ENCODE results near the gene ZBED1.
"Not testable (repeated sequence)": the region's sequence is repeated elsewhere in the genome, so short reads cannot be mapped to it uniquely, and the experiment has no call there.

ZBED1 gene

DNA sequence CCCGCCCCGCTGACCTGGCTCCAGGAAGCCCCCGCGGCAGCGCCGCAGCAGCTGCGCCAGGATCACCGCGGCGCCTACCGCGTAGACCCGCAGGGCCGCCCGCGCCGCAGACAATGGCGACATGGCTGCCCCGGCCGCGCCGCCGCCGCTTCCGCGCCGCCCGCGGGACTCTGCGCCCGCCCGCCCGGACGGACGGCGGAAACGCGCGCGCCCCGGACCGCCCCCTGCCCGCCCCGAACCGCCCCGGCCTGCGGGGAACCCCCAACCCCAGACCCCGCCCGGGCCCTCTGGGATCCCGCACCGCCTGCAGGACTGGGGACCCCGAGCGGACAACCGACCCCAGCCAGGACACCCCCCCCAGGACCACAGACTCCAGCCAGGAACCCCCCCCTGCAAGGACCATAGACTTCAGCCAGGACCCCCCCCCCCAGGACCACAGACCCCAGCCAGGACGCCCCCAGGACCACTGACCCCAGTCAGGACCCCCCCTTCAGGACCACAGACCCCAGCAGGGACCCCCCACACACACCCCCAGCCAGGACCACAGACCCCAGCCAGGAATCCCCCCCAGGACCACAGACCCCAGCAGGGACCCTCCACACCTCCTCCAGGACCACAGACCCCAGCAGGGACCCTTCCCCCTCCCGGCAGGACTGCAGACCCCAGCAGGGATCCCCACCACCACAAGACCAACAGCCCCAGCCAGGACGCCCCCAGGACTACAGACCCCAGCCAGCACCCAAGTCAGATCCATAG lies at the start of gene ZBED1, which contains the start of gene DHRSX:
TSS of gene ZBED1 (minus strand) at position 174 of the 756 bp plus-strand sequence. CDS start 10,257 bp downstream, outside the sequence.
TSS of gene DHRSX (minus strand) at position 174 of the 756 bp plus-strand sequence. CDS start at position 123, 51 bp downstream.
- DNase-seq = no peak

DNA sequence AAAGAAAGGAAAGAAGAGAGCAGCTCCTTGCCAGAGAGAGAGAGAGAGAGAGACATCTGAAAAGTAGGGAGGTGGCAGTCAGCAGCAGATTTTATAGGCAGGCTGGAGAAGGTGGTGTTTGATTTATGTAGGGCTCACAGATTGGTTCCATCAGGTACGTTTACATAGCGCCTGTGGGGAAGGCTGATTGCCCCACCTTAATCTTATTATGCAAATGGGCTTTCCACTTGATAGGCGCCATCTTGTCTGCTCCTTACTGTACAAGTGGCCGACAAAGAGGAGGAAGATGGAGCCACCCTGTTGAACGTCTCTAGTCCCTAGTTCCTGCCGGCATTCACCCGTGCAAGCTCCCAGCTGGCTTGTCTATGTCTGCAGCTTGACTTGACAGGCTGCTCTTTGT lies 49.1 kb upstream of the ZBED1 start:
- peak; percentile 7 for DNase-seq

DNA sequence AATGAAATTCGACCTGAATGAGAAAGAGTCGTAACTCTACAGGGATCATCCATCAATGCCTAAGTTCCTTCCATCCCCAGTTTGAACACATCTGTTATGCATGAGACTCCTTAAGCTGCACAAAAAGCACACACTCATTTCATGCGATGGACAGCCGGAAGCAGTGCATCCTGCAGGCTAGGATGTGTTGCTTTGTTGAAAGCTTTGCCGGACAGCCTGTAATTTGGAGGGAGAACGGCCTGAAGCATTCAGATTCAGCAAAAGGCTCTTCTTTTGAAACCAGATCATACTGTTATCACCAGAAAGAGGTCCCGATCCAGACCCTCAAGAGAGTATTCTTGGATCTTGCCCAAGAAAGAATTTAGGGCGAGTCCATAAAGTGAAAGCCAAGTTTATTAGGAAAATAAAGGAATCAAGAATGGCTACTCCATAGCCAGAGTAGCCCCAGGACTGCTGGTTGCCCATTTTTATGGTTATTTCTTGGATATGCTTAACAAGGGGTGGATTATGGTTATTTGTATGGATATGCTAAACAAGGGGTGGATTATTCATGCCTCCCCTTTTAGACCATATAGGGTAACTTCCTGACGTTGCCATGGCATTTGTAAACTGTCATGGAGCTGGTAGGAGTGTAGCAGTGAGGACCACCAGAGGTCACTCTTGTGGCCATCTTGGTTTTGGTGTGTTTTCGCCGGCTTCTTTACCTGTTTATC lies 48.1 kb upstream of the ZBED1 start:
- no peak for DNase-seq

GRCh38 chrX:2547736-2548135 lies 47.0 kb upstream of the ZBED1 start:
- no peak for DNase-seq

DNA sequence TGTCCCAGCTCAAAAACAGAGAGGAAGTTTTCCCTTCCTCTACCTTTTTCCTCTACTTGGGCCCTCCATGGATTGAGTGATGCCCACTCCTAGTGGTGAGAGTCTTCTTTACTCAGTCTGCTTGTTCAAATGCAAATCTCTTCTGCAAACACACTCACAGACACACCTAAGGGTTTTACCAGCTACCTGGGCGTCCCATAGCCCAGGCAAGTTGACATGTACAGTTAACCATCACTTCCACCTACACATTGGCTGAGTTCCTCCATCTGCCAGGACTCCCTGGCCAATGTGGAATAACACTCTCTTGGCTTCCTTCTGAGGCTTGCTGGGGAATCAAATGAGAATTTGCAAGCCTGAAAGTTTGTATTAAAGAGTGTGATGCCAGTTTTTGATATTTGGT lies 45.7 kb upstream of the ZBED1 start:
- no peak for DNase-seq

GRCh38 chrX:2545144-2545543 lies 44.4 kb upstream of the ZBED1 start:
- no peak for DNase-seq

GRCh38 chrX:2542826-2543521 lies 42.2 kb upstream of the ZBED1 start:
- DNase-seq = no peak

- no peak for DNase-seq
Observed at GRCh38 chrX:2541603-2542002, 40.8 kb upstream of the ZBED1 start.

- no peak for DNase-seq
Observed at GRCh38 chrX:2540426-2540947, 39.7 kb upstream of the ZBED1 start.

- DNase-seq = no peak
Observed at GRCh38 chrX:2539586-2539985, 38.8 kb upstream of the ZBED1 start.

- DNase-seq = no peak
Observed at GRCh38 chrX:2538031-2538757, 37.4 kb upstream of the ZBED1 start.

DNA sequence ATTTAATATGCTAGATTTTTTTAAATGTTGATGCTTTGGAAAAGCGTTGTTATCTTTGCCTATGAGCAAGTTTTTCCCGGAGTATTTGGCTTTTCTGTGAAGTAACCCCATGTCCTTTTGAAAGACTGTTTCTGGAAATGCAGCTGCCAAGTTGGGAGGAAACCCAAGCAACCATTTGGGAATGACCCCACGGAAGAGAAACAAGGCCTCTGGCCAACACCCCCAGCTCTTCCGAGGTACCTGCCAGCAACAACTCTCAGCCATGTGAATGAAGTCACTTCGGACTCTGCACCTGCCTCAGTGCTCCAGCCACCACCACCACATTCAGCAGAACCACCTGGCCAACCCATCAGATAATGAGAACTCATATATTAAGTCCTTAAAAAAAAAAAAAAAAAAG lies 36.2 kb upstream of the ZBED1 start:
- no peak for DNase-seq

DNA sequence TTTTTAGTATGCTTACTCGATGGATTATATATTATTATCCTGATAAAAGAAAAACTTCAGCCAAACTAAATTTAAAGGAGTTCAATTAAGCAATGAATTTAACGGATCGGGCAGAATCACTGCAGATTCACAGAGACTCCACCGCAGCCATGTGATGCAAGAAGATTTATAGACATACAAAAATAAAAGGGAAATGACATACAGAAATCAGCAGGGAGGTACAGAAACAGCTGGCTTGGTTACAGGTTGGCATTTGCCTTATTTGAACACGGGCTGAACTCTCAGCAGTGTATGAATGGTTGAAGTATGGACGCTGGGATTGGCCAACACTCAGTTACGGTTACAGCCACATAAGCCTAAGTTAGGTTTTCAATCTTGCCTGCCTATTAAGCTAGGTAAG lies 35.4 kb upstream of the ZBED1 start:
- no peak for DNase-seq

- not testable (repeated sequence) for DNase-seq
Observed at GRCh38 chrX:2534261-2535021, 33.7 kb upstream of the ZBED1 start.

DNA sequence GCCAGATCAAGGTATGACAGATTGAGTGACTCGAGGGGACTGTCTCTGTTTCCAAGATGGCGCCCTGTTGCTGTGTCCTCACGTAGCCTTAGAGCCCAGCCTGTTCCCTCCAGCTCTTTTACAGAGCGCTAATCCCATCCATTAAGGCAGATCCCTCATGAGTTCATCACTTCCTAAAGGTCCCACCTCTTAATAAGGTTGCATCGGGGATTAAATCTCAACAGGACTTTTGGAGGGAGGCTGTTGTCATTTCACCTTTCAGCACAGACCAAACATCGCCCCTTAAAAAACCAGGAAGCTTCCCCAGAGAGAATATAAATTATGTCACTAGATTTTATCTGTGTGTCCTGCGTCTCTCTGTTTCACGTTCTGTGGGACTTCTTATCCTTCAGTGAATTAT lies 32.6 kb upstream of the ZBED1 start:
- DNase-seq = no peak

- no peak for DNase-seq
Observed at GRCh38 chrX:2526390-2526789, 25.6 kb upstream of the ZBED1 start.

GRCh38 chrX:2523911-2524310 lies 23.1 kb upstream of the ZBED1 start:
- DNase-seq = no peak

GRCh38 chrX:2521927-2522386 lies 21.2 kb upstream of the ZBED1 start:
- no peak for DNase-seq

DNA sequence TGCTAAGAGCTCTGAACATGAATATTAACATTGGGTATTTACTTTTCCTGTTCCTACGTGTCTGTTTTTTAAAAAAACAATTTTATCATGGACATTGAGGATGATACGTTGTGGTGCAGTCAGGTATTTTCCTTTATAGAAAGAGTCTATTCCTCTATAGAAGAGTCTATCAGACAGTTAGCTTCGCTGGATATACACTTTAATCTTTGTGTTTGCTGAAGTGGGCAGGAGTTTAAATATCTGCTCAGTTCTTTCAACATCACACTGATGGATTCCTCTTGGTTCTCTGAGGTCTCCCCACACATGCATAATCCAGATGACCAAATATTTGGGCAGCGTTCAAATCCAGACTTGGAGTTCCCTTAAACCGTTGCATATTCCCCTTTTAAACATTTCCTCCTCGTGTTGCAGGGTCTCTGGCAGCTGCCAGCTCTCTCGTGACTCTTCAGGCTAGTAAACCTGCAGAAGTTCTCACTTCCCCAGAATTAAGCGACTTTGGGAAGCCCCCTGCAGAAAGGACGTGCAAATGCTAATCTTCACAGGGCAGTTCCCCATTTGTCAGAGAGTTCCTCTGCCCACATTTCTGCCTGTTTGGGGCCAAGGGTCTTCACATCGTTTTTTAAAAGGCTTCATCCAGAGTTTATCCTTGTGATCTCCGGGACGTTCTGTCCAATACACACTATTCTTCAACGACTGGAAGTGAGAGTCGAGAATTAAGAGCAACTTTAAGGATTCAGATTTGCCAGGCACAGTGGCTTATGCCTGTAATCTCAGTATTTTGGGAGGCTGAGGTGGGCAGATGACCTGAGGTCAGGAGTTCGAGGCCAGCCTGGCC lies 20.5 kb upstream of the ZBED1 start:
- DNase-seq = no peak

DNA sequence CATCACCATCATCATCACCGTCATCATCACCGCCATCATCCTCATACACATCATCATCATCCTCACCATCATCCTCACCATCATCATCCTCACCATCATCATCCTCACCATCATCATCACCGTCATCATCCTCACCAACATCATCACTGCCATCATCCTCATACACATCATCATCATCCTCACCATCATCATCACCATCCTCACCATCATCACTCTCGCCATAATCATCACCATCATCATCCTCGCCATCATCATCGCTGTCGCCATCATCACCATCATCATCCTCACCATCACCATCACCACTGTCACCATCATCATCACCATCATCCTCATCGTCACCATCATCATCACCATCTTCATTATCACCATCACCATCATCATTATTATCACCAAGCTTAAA lies 19.8 kb upstream of the ZBED1 start:
- no peak for DNase-seq

DNA sequence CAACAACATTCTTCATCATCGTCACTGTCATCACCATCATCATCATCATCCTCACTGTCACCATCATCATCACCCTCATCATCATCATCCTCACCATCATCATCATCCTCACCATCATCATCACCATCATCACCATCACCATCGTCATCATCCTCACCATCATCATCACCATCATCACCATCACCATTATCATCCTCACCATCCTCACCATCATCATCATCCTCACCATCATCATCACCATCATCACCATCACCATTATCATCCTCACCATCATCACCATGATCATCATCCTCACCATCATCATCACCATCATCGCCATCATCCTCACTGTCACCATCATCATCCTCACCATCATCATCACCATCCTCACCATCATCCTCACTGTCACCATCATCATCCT lies 18.9 kb upstream of the ZBED1 start:
- not testable (repeated sequence) for DNase-seq
